ENCODE results near the gene RNFT2.

- TF ChIP-seq, protein P1, sequence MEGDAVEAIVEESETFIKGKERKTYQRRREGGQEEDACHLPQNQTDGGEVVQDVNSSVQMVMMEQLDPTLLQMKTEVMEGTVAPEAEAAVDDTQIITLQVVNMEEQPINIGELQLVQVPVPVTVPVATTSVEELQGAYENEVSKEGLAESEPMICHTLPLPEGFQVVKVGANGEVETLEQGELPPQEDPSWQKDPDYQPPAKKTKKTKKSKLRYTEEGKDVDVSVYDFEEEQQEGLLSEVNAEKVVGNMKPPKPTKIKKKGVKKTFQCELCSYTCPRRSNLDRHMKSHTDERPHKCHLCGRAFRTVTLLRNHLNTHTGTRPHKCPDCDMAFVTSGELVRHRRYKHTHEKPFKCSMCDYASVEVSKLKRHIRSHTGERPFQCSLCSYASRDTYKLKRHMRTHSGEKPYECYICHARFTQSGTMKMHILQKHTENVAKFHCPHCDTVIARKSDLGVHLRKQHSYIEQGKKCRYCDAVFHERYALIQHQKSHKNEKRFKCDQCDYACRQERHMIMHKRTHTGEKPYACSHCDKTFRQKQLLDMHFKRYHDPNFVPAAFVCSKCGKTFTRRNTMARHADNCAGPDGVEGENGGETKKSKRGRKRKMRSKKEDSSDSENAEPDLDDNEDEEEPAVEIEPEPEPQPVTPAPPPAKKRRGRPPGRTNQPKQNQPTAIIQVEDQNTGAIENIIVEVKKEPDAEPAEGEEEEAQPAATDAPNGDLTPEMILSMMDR (IDR thresholded peaks at IDR 0.05) = no peak
- TF ChIP-seq POLR2A (IDR thresholded peaks at IDR 0.05) = no peak
- no peak for TF ChIP-seq POLR2AphosphoS5 (IDR thresholded peaks at IDR 0.05)
Measured at GRCh38 chr12:116884871-116885270, 146.8 kb downstream of the RNFT2 start.

All from breast epithelium (tissue), 3 donors.